HCT116 (cell line): ENCODE measurements around the gene MAGEA4.

Source experiments
- EGR1 ChIP-seq: IDR thresholded peaks from 2 replicates; pipeline ENCODE4 v1.6.1; 2012; ENCODE audit warnings: low read depth
- EZH2 ChIP-seq: fragments of 200-600 bp; sonication (generic); IDR thresholded peaks from 2 replicates; pipeline ENCODE4 v1.6.1; 2017; ENCODE audit warnings: antibody characterized with exemption, mixed run types
- FOSL1 ChIP-seq: IDR thresholded peaks from 2 replicates; pipeline ENCODE4 v1.6.1; 2012; ENCODE audit warnings: low read depth
- JUND ChIP-seq: IDR thresholded peaks from 2 replicates; pipeline ENCODE4 v1.6.1; 2012
- POLR2A ChIP-seq: IDR thresholded peaks from 2 replicates; pipeline ENCODE4 v1.7.0; 2011; ENCODE audit warnings: borderline replicate concordance; ENCODE audit not compliant: insufficient read depth, insufficient read length; ENCODE audit errors: extremely low read depth
- POLR2AphosphoS5 ChIP-seq: IDR thresholded peaks from 2 replicates; pipeline ENCODE4 v1.6.1; 2011; ENCODE audit warnings: mild to moderate bottlenecking, low read depth, low read length, moderate library complexity
- RAD21 ChIP-seq: IDR thresholded peaks from 2 replicates; pipeline ENCODE4 v1.6.1; 2012; ENCODE audit warnings: low read depth, mild to moderate bottlenecking
- SIN3A ChIP-seq: IDR thresholded peaks from 2 replicates; pipeline ENCODE4 v1.6.1; 2012; ENCODE audit warnings: low read depth
- ZBTB33 ChIP-seq: IDR thresholded peaks from 2 replicates; pipeline ENCODE4 v1.6.1; 2011; ENCODE audit warnings: mild to moderate bottlenecking, low read length, moderate library complexity; ENCODE audit not compliant: insufficient replicate concordance; ENCODE audit errors: extremely low read depth
- ZNF274 ChIP-seq: fragments of 200-500 bp; sonication (Bioruptor generic); IDR thresholded peaks from 2 replicates; pipeline ENCODE4 v1.6.1; 2014; ENCODE audit warnings: mild to moderate bottlenecking, low read depth, low read length, inconsistent platforms
- TF ChIP-seq, protein P1 (sequence below), 3 experiments: fragments of 200-600 bp in 1 of 3; sonication (generic) in 1 of 3; IDR thresholded peaks in 2 of 3; conservative IDR thresholded peaks in 1 of 3; 2 replicates each; pipeline ENCODE4 v1.5.1; 2012 to 2017; ENCODE audit warnings: low read depth in 2 of 3, low read length in 2 of 3, antibody characterized with exemption in 1 of 3, borderline replicate concordance in 1 of 3, control low read depth in 1 of 3, mild to moderate bottlenecking in 1 of 3, mixed read lengths in 1 of 3, mixed run types in 1 of 3, moderate library complexity in 1 of 3; ENCODE audit not compliant: insufficient read depth in 1 of 3
- TF ChIP-seq, protein P2 (sequence below): IDR thresholded peaks from 2 replicates; pipeline ENCODE4 v1.6.1; 2012; ENCODE audit warnings: low read depth

- TF ChIP-seq EZH2 (no peak), RAD21 (no peak), FOSL1 (no peak), JUND (no peak), ZNF274 (no peak), EGR1 (no peak), SIN3A (no peak), POLR2AphosphoS5 (no peak), ZBTB33 (no peak), POLR2A (no peak)
- TF ChIP-seq, protein P1, sequence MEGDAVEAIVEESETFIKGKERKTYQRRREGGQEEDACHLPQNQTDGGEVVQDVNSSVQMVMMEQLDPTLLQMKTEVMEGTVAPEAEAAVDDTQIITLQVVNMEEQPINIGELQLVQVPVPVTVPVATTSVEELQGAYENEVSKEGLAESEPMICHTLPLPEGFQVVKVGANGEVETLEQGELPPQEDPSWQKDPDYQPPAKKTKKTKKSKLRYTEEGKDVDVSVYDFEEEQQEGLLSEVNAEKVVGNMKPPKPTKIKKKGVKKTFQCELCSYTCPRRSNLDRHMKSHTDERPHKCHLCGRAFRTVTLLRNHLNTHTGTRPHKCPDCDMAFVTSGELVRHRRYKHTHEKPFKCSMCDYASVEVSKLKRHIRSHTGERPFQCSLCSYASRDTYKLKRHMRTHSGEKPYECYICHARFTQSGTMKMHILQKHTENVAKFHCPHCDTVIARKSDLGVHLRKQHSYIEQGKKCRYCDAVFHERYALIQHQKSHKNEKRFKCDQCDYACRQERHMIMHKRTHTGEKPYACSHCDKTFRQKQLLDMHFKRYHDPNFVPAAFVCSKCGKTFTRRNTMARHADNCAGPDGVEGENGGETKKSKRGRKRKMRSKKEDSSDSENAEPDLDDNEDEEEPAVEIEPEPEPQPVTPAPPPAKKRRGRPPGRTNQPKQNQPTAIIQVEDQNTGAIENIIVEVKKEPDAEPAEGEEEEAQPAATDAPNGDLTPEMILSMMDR (IDR thresholded peaks at IDR 0.05 in 2 of 3, conservative IDR thresholded peaks at IDR 0.05 in 1 of 3; ENCODE audit: borderline replicate concordance in 1 of 3, insufficient read depth in 1 of 3, low read depth in 2 of 3, low read length in 2 of 3) = no peak
- TF ChIP-seq, protein P2, sequence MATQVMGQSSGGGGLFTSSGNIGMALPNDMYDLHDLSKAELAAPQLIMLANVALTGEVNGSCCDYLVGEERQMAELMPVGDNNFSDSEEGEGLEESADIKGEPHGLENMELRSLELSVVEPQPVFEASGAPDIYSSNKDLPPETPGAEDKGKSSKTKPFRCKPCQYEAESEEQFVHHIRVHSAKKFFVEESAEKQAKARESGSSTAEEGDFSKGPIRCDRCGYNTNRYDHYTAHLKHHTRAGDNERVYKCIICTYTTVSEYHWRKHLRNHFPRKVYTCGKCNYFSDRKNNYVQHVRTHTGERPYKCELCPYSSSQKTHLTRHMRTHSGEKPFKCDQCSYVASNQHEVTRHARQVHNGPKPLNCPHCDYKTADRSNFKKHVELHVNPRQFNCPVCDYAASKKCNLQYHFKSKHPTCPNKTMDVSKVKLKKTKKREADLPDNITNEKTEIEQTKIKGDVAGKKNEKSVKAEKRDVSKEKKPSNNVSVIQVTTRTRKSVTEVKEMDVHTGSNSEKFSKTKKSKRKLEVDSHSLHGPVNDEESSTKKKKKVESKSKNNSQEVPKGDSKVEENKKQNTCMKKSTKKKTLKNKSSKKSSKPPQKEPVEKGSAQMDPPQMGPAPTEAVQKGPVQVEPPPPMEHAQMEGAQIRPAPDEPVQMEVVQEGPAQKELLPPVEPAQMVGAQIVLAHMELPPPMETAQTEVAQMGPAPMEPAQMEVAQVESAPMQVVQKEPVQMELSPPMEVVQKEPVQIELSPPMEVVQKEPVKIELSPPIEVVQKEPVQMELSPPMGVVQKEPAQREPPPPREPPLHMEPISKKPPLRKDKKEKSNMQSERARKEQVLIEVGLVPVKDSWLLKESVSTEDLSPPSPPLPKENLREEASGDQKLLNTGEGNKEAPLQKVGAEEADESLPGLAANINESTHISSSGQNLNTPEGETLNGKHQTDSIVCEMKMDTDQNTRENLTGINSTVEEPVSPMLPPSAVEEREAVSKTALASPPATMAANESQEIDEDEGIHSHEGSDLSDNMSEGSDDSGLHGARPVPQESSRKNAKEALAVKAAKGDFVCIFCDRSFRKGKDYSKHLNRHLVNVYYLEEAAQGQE = no peak
Measured at GRCh38 chrX:151896734-151897474, 15.8 kb upstream of the MAGEA4 start.
